Measurements from ENCODE around the gene HOXA3.

Gene HOXA3

GRCh38 chr7:27073076-27073475, 79.3 kb downstream of the HOXA3 start:
- H3K4me3 ChIP-seq (ENCODE audit: control insufficient read depth, low read depth, low read length): no peak overlapping the region
- no peak for TF ChIP-seq CTCF (IDR thresholded peaks at IDR 0.05; ENCODE audit: control insufficient read depth, insufficient read depth, low read depth, low read length, missing control alignments)
- no peak for DNase-seq (ENCODE audit: low read depth)

DNA sequence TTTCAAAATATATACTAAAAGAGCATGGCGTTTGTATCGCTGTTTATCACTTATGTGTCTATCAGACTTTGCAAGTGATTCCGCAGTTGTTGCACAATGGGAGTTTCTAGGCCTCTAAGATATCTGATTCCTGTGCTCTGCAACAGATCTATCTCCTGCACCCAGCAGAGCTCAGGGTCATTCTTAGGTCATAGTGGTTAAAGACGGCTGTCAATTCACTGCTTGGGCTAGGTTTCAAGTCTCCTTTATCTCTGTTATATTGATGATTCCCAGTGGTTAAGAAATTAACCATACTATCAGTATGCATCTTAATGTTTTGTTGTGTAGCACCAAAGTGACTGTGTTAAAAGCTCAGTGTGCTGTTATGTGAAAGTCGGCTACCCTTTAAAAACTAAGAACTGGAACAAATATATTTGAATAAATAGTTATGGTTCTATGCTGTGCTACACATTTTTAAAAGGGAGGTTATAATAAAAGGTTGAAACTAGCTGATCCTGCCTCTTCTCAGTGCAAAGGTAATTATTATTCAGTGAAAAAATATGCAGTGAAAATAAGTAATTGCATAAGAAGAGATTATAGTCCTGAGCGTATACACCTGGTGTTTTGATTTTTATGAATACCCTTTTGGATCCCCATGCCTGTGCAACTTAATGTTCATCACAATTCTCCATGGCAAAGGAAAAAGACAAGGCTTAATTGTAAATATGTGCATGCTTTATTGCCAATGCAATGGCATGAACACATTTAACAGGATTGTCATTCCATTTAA, 80.6 kb downstream of the HOXA3 start:
- no peak for TF ChIP-seq CTCF (IDR thresholded peaks at IDR 0.05; ENCODE audit: control insufficient read depth, insufficient read depth, low read depth, low read length, missing control alignments)
- no peak for DNase-seq (ENCODE audit: low read depth)

GRCh38 chr7:27068259-27068658, 84.1 kb downstream of the HOXA3 start:
- DNase-seq (ENCODE audit: low read depth): no peak
- TF ChIP-seq CTCF (IDR thresholded peaks at IDR 0.05; ENCODE audit: control insufficient read depth, insufficient read depth, low read depth, low read length, missing control alignments): no peak
- H3K4me3 ChIP-seq (ENCODE audit: control insufficient read depth, low read depth, low read length): no peak overlapping the region

More for the DNA sequence above, 80.6 kb downstream of the HOXA3 start:
- H3K4me3 ChIP-seq (ENCODE audit: control insufficient read depth, low read depth, low read length): no peak overlapping the region

GRCh38 chr7:27066148-27066547, 86.2 kb downstream of the HOXA3 start:
- DNase-seq (ENCODE audit: low read depth): peak; percentile 66
- H3K4me3 ChIP-seq (ENCODE audit: control insufficient read depth, low read depth, low read length): no peak overlapping the region
- no peak for TF ChIP-seq CTCF (IDR thresholded peaks at IDR 0.05; ENCODE audit: control insufficient read depth, insufficient read depth, low read depth, low read length, missing control alignments)

- no peak overlapping the region for H3K4me3 ChIP-seq (ENCODE audit: control insufficient read depth, low read depth, low read length)
- DNase-seq (ENCODE audit: low read depth): no peak
- TF ChIP-seq CTCF (IDR thresholded peaks at IDR 0.05; ENCODE audit: control insufficient read depth, insufficient read depth, low read depth, low read length, missing control alignments): no peak
Observed at GRCh38 chr7:27065709-27066108, 86.7 kb downstream of the HOXA3 start.

GRCh38 chr7:27064661-27065060, 87.7 kb downstream of the HOXA3 start:
- TF ChIP-seq CTCF (IDR thresholded peaks at IDR 0.05; ENCODE audit: control insufficient read depth, insufficient read depth, low read depth, low read length, missing control alignments): no peak
- no peak overlapping the region for H3K4me3 ChIP-seq (ENCODE audit: control insufficient read depth, low read depth, low read length)
- DNase-seq (ENCODE audit: low read depth): no peak
